Lower leg skin (tissue), 3 donors: ENCODE measurements around the gene SRA1.

Source experiments
- CTCF ChIP-seq, 3 donors: fragments of 450-650 bp; IDR thresholded peaks; one replicate each; pipeline ENCODE4 v1.5.1; 2016; ENCODE audit warnings: antibody characterized with exemption in 3 of 3, mild to moderate bottlenecking in 3 of 3, moderate library complexity in 2 of 3
- POLR2A ChIP-seq, 2 donors: fragments of 450-650 bp; IDR thresholded peaks; one replicate each; pipeline ENCODE4 v1.6.1; 2016 to 2017; ENCODE audit warnings: antibody characterized with exemption in 2 of 2, mild to moderate bottlenecking in 1 of 2, moderate library complexity in 1 of 2

GRCh38 chr5:140603734-140604133 is 46.5 kb upstream of the SRA1 start:
- TF ChIP-seq CTCF (IDR thresholded peaks at IDR 0.05) (no peak), POLR2A (IDR thresholded peaks at IDR 0.05) (no peak)
